ENCODE measurements around the gene UCP2. TPM values are rescaled to one million over a fixed set of nuclear protein-coding genes. Genes with fewer than 3 reads are reported as not detected.
A peak's percentile ranks its signal among the peaks of the same experiment; 100 is the strongest.

UCP2 gene
- total RNA-seq, 1 donor from 2014 or later, result 458 TPM

- H3K9me3 Mint-ChIP-seq, result no peaks in the 10 kb centered on the region
- peaks cover 30% of the 10 kb centered on the region for H3K36me3 Mint-ChIP-seq (ENCODE audit: low read depth)
- TF ChIP-seq, protein P1, sequence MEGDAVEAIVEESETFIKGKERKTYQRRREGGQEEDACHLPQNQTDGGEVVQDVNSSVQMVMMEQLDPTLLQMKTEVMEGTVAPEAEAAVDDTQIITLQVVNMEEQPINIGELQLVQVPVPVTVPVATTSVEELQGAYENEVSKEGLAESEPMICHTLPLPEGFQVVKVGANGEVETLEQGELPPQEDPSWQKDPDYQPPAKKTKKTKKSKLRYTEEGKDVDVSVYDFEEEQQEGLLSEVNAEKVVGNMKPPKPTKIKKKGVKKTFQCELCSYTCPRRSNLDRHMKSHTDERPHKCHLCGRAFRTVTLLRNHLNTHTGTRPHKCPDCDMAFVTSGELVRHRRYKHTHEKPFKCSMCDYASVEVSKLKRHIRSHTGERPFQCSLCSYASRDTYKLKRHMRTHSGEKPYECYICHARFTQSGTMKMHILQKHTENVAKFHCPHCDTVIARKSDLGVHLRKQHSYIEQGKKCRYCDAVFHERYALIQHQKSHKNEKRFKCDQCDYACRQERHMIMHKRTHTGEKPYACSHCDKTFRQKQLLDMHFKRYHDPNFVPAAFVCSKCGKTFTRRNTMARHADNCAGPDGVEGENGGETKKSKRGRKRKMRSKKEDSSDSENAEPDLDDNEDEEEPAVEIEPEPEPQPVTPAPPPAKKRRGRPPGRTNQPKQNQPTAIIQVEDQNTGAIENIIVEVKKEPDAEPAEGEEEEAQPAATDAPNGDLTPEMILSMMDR (IDR thresholded peaks at IDR 0.05), result no peak
- intact Hi-C loops (cut with micrococcal nuclease), result loop anchor here (5.0 kb wide), 1 partner anchor 33 kb away; no protein-coding TSS in a partner anchor
- peaks cover 62% of the 10 kb centered on the region for H3K4me1 Mint-ChIP-seq
- POLR2A ChIA-PET, result interaction anchor here (17.5 kb wide), 1 partner anchor 23 kb away, joined by 425 read pairs; the partner anchor contains the start of gene UCP2
- H3K27me3 Mint-ChIP-seq, result no peaks in the 10 kb centered on the region
- ATAC-seq (ENCODE audit: low read depth) (peak; percentile 26), DNase-seq (no peak)
- H3K27ac Mint-ChIP-seq, result peak overlapping the region; percentile 86
- CTCF ChIA-PET, result no interaction called here
- peak overlapping the region; percentile 50 for H3K4me3 Mint-ChIP-seq
Measured at GRCh38 chr11:73999581-74000306, 17.1 kb upstream of the UCP2 start.

GRCh38 chr11:73998846-73999575 lies 16.4 kb upstream of the UCP2 start:
- H3K36me3 Mint-ChIP-seq (ENCODE audit: low read depth), result peaks cover 30% of the 10 kb centered on the region
- no peaks in the 10 kb centered on the region for H3K9me3 Mint-ChIP-seq
- ChIA-PET CTCF (no interaction called here), POLR2A (interaction anchor here (17.5 kb wide), 1 partner anchor 23 kb away, joined by 425 read pairs; the partner anchor contains the start of gene UCP2)
- peaks cover 69% of the 10 kb centered on the region for H3K4me1 Mint-ChIP-seq
- DNase-seq (no peak), ATAC-seq (ENCODE audit: low read depth) (no peak)
- H3K27ac Mint-ChIP-seq, result peak overlapping the region; percentile 86
- TF ChIP-seq, protein P1 (IDR thresholded peaks at IDR 0.05), result no peak
- intact Hi-C loops (cut with micrococcal nuclease), result loop anchor here (5.0 kb wide), 1 partner anchor 33 kb away; no protein-coding TSS in a partner anchor
- peak overlapping the region; percentile 50 for H3K4me3 Mint-ChIP-seq
- H3K27me3 Mint-ChIP-seq, result no peaks in the 10 kb centered on the region

DNA sequence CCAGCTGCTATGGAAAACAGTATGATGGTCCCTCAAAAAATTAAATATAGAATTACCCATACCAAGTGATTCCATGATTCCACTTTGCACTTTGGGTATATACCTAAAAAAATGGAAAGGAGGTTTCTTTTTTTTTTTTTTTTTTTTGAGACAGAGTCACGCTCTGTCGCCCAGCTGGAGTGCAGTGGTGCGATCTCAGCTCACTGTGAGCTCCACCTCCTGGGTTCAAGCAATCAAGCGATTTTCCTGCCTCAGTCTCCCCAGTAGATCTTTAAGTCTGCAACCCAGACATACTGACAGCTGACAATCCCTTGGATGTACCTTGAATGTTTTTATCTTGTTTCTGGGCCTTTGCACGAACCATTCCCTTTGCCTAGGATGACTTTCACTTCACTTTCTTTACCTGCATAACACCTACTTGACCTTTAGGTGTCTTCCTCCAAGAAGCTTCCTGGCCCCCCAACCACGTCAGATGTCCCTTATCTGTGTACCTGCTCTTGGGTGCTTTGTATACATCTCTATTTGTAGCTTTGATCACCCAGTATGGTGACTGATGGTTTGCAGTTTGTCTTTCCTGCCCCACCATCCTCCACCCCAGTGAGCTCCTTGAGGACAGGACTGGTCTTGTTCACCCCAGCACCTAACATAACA lies 14.6 kb upstream of the UCP2 start:
- Mint-ChIP-seq H3K4me3 (peak overlapping the region; percentile 45), H3K9me3 (no peaks in the 10 kb centered on the region), H3K36me3 (ENCODE audit: low read depth) (peaks cover 12% of the 10 kb centered on the region), H3K4me1 (peaks cover 85% of the 10 kb centered on the region), H3K27me3 (no peaks in the 10 kb centered on the region), H3K27ac (peak overlapping the region; percentile 92)
- ChIA-PET CTCF (interaction anchor here (0.8 to 1.4 kb wide), 3 partner anchors 17 to 35 kb away, joined by 3 to 8 read pairs (median 3); no protein-coding TSS in a partner anchor), POLR2A (interaction anchor here (0.6 to 17.5 kb wide), 6 partner anchors 11 to 237 kb away, joined by 4 to 425 read pairs (median 6); partner anchors contain the start of gene UCP2)
- DNase-seq (no peak), ATAC-seq (ENCODE audit: low read depth) (peak; percentile 22)
- TF ChIP-seq, protein P1 (IDR thresholded peaks at IDR 0.05), result no peak
- intact Hi-C loops (cut with micrococcal nuclease), result loop anchor here (1.0 to 5.0 kb wide), 2 partner anchors 8 to 35 kb away; no protein-coding TSS in a partner anchor

GRCh38 chr11:73996161-73996747 lies 13.6 kb upstream of the UCP2 start:
- no peaks in the 10 kb centered on the region for H3K27me3 Mint-ChIP-seq
- H3K4me1 Mint-ChIP-seq, result peaks cover 91% of the 10 kb centered on the region
- H3K27ac Mint-ChIP-seq, result peak overlapping the region; percentile 92
- ChIA-PET POLR2A (interaction anchor here (17.5 kb wide), 1 partner anchor 20 kb away, joined by 425 read pairs; the partner anchor contains the start of gene UCP2), CTCF (no interaction called here)
- intact Hi-C loops (cut with micrococcal nuclease), result loop anchor here (5.0 kb wide), 1 partner anchor 36 kb away; no protein-coding TSS in a partner anchor
- H3K4me3 Mint-ChIP-seq, result peak overlapping the region; percentile 36
- H3K9me3 Mint-ChIP-seq, result no peaks in the 10 kb centered on the region
- TF ChIP-seq, protein P1 (IDR thresholded peaks at IDR 0.05), result no peak
- peaks cover 8% of the 10 kb centered on the region for H3K36me3 Mint-ChIP-seq (ENCODE audit: low read depth)
- DNase-seq (no peak), ATAC-seq (ENCODE audit: low read depth) (no peak)
